Neural cell (in vitro differentiated cells): ENCODE measurements around the gene GNB1. TPM values are rescaled to one million over a fixed set of nuclear protein-coding genes. Genes with fewer than 3 reads are reported as not detected.

Source experiments
- H2AFZ ChIP-seq: fragments of 200-600, 300-800 bp; sonication (generic), shearing (Covaris generic); 2 replicates; pipeline ENCODE4 v1.6.0; 2014; ENCODE audit warnings: low read depth, mild to moderate bottlenecking, antibody characterized with exemption, low read length, moderate library complexity
- H3F3A ChIP-seq: fragments of 200-600 bp; shearing (Covaris generic); 2 replicates; pipeline ENCODE4 v1.6.1; 2016; ENCODE audit warnings: mild to moderate bottlenecking, moderate library complexity, mixed read lengths, antibody characterized with exemption, low read length; ENCODE audit not compliant: insufficient read depth, poor library complexity, severe bottlenecking
- H3K27ac ChIP-seq: fragments of 200-600, 300-800 bp; sonication (generic), shearing (Covaris generic); 2 replicates; pipeline ENCODE4 v1.5.1; 2014; ENCODE audit warnings: mild to moderate bottlenecking, low read length, moderate library complexity
- H3K27me3 ChIP-seq: fragments of 300-800, 200-600 bp; sonication (generic), shearing (Covaris generic); 2 replicates; pipeline ENCODE4 v1.6.0; 2014; ENCODE audit warnings: mild to moderate bottlenecking, low read depth, low read length, moderate library complexity; ENCODE audit not compliant: insufficient read depth
- H3K36me3 ChIP-seq: fragments of 300-800, 200-600 bp; sonication (generic), shearing (Covaris generic); 2 replicates; pipeline ENCODE4 v1.5.1; 2014; ENCODE audit warnings: mild to moderate bottlenecking, antibody characterized with exemption, low read length, moderate library complexity; ENCODE audit not compliant: insufficient read depth
- H3K4me2 ChIP-seq: fragments of 300-800, 200-600 bp; sonication (generic), shearing (Covaris generic); 2 replicates; pipeline ENCODE4 v1.6.0; 2014; ENCODE audit warnings: mild to moderate bottlenecking, low read length
- H3K4me3 ChIP-seq: fragments of 300-800, 200-600 bp; sonication (generic), shearing (Covaris generic); 2 replicates; pipeline ENCODE4 v1.5.1; 2014; ENCODE audit warnings: mild to moderate bottlenecking, low read length, moderate library complexity
- H3K79me2 ChIP-seq: fragments of 200-600 bp; shearing (Covaris generic); replicated peaks from 2 replicates; pipeline ENCODE4 v1.6.0; 2014; ENCODE audit warnings: mild to moderate bottlenecking, low read length, moderate library complexity; ENCODE audit not compliant: insufficient read depth
- H3K9ac ChIP-seq: fragments of 300-800, 200-600 bp; sonication (generic), shearing (Covaris generic); 2 replicates; pipeline ENCODE4 v1.6.1; 2016; ENCODE audit warnings: mild to moderate bottlenecking, low read length, mixed read lengths
- H3K9me2 ChIP-seq: fragments of 200-600 bp; shearing (Covaris generic); 2 replicates; pipeline ENCODE4 v1.6.1; 2016; ENCODE audit warnings: mild to moderate bottlenecking, low read length, mixed read lengths; ENCODE audit not compliant: insufficient read depth
- H3K9me3 ChIP-seq: fragments of 200-600, 300-800 bp; sonication (generic), shearing (Covaris generic); 2 replicates; pipeline ENCODE4 v1.6.1; 2016; ENCODE audit warnings: mild to moderate bottlenecking, mixed run types, low read length, moderate library complexity, mixed read lengths
- H4K20me1 ChIP-seq: fragments of 200-600 bp; shearing (Covaris generic); 2 replicates; pipeline ENCODE4 v1.6.1; 2016; ENCODE audit warnings: mild to moderate bottlenecking, mixed run types; ENCODE audit not compliant: insufficient read depth
- EP300 ChIP-seq: fragments of 450-650 bp; conservative IDR thresholded peaks from 2 replicates; pipeline ENCODE4 v1.6.1; 2014; ENCODE audit warnings: antibody characterized with exemption, mild to moderate bottlenecking, moderate library complexity; ENCODE audit not compliant: poor library complexity, severe bottlenecking
- EZH2 ChIP-seq: fragments of 200-600, 300-800 bp; shearing (Covaris generic), sonication (generic); IDR thresholded peaks from 2 replicates; pipeline ENCODE4 v1.6.1; 2014; ENCODE audit warnings: antibody characterized with exemption, low read length, borderline replicate concordance, mild to moderate bottlenecking; ENCODE audit not compliant: insufficient read depth, poor library complexity, severe bottlenecking
- MXI1 ChIP-seq: fragments of 450-650 bp; conservative IDR thresholded peaks from 2 replicates; pipeline ENCODE4 v1.6.1; 2014; ENCODE audit warnings: antibody characterized with exemption, mild to moderate bottlenecking; ENCODE audit not compliant: poor library complexity, severe bottlenecking
- POLR2AphosphoS5 ChIP-seq: IDR thresholded peaks from 2 replicates; pipeline ENCODE4 v1.6.1; 2012
- RAD21 ChIP-seq: fragments of 450-650 bp; conservative IDR thresholded peaks from 2 replicates; pipeline ENCODE4 v1.6.1; 2014; ENCODE audit warnings: antibody characterized with exemption, mild to moderate bottlenecking, moderate library complexity
- REST ChIP-seq: IDR thresholded peaks from 2 replicates; pipeline ENCODE4 v1.6.1; 2012; ENCODE audit warnings: borderline replicate concordance
- SMC3 ChIP-seq: fragments of 450-650 bp; conservative IDR thresholded peaks from 2 replicates; pipeline ENCODE4 v1.6.1; 2014; ENCODE audit warnings: antibody characterized with exemption, mild to moderate bottlenecking, moderate library complexity; ENCODE audit not compliant: poor library complexity
- TAF1 ChIP-seq: IDR thresholded peaks from 2 replicates; pipeline ENCODE4 v1.6.1; 2012; ENCODE audit warnings: low read depth
- polyA plus RNA-seq: library from polyadenylated mRNA; depleted of rRNA; stranded (reverse); fragments of >200 nt; gene quantifications from 2 replicates; pipeline ENCODE4 v1.2.3, GENCODE V29; 2014
- TF ChIP-seq, protein P1 (sequence below): fragments of 450-650 bp; IDR thresholded peaks from 2 replicates; pipeline ENCODE4 v1.5.1; 2014; ENCODE audit warnings: antibody characterized with exemption, mild to moderate bottlenecking, moderate library complexity; ENCODE audit not compliant: poor library complexity, severe bottlenecking

GNB1 gene
- polyA plus RNA-seq, 1 donor from 2014 or later = 325 TPM

- Histone ChIP-seq H2AFZ (no peak overlapping the region), H3K9ac (no peak overlapping the region), H3K9me3 (no peaks in the 10 kb centered on the region), H3K4me3 (no peak overlapping the region), H3K4me2 (no peak overlapping the region), H4K20me1 (peaks cover 16% of the 10 kb centered on the region), H3K27ac (no peak overlapping the region), H3K9me2 (no peaks in the 10 kb centered on the region), H3K79me2 (peaks cover 43% of the 10 kb centered on the region), H3F3A (no peaks in the 10 kb centered on the region), H3K27me3 (no peaks in the 10 kb centered on the region), H3K36me3 (peaks cover 6% of the 10 kb centered on the region)
- TF ChIP-seq REST = no peak
- TF ChIP-seq RAD21 = no peak
- no peak for TF ChIP-seq EZH2
- TF ChIP-seq, protein P1, sequence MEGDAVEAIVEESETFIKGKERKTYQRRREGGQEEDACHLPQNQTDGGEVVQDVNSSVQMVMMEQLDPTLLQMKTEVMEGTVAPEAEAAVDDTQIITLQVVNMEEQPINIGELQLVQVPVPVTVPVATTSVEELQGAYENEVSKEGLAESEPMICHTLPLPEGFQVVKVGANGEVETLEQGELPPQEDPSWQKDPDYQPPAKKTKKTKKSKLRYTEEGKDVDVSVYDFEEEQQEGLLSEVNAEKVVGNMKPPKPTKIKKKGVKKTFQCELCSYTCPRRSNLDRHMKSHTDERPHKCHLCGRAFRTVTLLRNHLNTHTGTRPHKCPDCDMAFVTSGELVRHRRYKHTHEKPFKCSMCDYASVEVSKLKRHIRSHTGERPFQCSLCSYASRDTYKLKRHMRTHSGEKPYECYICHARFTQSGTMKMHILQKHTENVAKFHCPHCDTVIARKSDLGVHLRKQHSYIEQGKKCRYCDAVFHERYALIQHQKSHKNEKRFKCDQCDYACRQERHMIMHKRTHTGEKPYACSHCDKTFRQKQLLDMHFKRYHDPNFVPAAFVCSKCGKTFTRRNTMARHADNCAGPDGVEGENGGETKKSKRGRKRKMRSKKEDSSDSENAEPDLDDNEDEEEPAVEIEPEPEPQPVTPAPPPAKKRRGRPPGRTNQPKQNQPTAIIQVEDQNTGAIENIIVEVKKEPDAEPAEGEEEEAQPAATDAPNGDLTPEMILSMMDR = no peak
- TF ChIP-seq EP300 = no peak
- no peak for TF ChIP-seq TAF1
- TF ChIP-seq SMC3 = no peak
- TF ChIP-seq POLR2AphosphoS5 = no peak
- TF ChIP-seq MXI1 = no peak
Observed at GRCh38 chr1:1799716-1800115, 91.2 kb downstream of the GNB1 start.

DNA sequence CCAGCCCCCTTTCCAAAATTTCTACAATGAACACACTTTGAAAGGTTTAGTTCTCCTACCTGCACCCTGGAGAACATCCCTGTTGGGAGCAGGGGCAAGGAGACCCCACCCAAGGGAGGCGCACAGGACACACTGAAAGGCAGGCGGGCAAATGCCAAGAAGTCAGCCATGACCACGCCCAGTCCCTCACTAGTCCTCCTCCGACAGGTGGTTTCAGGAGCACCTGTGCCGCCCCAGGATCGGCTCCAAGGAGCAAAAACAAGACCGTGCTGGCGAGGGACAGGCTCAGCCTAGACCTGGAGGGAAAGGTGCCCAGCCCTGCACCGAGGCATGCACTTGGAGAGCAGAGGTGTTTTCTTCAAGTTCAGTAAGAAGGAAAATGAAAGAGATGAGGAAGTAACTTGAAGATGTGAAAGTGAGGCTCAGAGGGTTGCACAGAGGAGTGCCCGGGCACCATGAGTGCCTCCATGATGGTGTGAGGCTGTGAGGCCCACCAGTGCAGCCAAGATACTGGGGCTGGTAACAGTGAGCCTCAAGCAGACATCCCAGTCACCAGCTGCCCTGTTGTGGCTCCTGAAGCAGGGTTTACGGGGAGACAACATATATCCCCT lies 93.1 kb downstream of the GNB1 start:
- TF ChIP-seq EZH2 (no peak), TAF1 (no peak), EP300 (no peak), MXI1 (no peak), RAD21 (no peak), REST (no peak), SMC3 (no peak)
- TF ChIP-seq, protein P1 = no peak
- H3K9me3 ChIP-seq = no peaks in the 10 kb centered on the region
- H3K27me3 ChIP-seq = no peaks in the 10 kb centered on the region
- H4K20me1 ChIP-seq = peaks cover 20% of the 10 kb centered on the region
- no peak overlapping the region for H3K4me3 ChIP-seq
- H3K9me2 ChIP-seq = no peaks in the 10 kb centered on the region
- H3F3A ChIP-seq = no peaks in the 10 kb centered on the region
- H3K79me2 ChIP-seq = peaks cover 37% of the 10 kb centered on the region
- no peak overlapping the region for H3K9ac ChIP-seq
- no peak overlapping the region for H3K4me2 ChIP-seq
- no peak overlapping the region for H3K27ac ChIP-seq
- H2AFZ ChIP-seq = no peak overlapping the region
- H3K36me3 ChIP-seq = peaks cover 6% of the 10 kb centered on the region
